ENCODE measurements around the gene COL8A1.

DNA sequence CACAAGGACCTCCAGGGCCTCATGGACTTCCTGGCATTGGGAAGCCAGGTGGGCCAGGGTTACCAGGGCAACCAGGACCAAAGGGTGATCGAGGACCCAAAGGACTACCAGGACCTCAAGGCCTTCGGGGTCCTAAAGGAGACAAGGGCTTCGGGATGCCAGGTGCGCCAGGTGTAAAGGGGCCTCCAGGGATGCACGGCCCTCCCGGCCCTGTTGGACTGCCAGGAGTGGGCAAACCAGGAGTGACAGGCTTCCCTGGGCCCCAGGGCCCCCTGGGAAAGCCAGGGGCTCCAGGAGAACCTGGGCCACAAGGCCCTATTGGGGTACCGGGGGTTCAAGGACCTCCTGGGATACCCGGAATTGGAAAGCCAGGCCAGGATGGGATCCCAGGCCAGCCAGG is 156.1 kb downstream of the COL8A1 start:
- TF ChIP-seq, protein P1, sequence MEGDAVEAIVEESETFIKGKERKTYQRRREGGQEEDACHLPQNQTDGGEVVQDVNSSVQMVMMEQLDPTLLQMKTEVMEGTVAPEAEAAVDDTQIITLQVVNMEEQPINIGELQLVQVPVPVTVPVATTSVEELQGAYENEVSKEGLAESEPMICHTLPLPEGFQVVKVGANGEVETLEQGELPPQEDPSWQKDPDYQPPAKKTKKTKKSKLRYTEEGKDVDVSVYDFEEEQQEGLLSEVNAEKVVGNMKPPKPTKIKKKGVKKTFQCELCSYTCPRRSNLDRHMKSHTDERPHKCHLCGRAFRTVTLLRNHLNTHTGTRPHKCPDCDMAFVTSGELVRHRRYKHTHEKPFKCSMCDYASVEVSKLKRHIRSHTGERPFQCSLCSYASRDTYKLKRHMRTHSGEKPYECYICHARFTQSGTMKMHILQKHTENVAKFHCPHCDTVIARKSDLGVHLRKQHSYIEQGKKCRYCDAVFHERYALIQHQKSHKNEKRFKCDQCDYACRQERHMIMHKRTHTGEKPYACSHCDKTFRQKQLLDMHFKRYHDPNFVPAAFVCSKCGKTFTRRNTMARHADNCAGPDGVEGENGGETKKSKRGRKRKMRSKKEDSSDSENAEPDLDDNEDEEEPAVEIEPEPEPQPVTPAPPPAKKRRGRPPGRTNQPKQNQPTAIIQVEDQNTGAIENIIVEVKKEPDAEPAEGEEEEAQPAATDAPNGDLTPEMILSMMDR (IDR thresholded peaks at IDR 0.05): no peak
- no peak for TF ChIP-seq POLR2A (IDR thresholded peaks at IDR 0.05)
- TF ChIP-seq EP300 (IDR thresholded peaks at IDR 0.05): no peak
- no peak for TF ChIP-seq POLR2AphosphoS5 (IDR thresholded peaks at IDR 0.05)

Measured in stomach (tissue), 4 donors.